Raji (cell line): Measurements from ENCODE around the gene SPATA33.

Experiments used
- POLR2A ChIP-seq: IDR thresholded peaks from 2 replicates; pipeline ENCODE4 v1.6.1; 2011; ENCODE audit warnings: low read depth, low read length, control low read depth; ENCODE audit not compliant: insufficient read depth

Gene SPATA33

DNA sequence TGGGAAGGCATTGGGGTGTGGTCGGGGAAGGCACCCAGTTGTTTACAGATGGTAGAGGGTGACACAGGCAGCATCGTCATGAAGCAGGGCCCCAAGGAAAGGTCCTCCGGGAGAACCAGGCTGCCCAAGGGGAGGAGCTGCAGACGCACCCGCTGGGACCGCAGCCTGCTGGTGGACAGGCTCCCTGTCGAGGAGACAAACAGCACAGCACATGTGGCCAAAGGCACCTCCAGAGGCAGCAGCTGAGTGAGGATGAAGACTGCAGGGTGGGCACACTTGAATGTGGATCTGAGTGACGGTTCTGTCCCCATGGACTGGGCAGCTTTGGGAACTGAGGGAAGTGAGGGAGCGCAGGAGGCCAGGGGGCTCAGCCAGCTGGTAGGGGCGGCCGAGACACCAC is 12.5 kb upstream of the SPATA33 start:
- no peak for TF ChIP-seq POLR2A

DNA sequence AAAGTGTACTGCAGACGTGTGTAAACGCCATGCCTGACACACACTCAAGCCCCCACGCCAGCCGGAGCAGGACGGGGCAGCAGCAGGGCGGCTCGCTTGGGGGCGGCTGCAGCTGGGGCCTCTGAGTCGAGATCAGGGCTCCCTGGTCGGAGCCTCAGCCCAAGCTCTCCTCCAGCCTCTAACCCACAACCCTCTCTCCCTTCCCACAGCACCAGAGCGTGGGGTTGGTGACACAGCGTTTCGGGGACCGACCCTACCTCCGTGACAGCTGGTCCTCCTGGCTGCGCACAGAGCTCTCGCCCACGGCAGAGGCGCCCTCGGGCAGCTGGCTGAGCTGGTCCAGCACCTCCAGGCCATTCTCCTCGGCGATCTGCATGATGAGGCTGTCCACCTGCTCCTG is 11.4 kb upstream of the SPATA33 start:
- TF ChIP-seq POLR2A: no peak

DNA sequence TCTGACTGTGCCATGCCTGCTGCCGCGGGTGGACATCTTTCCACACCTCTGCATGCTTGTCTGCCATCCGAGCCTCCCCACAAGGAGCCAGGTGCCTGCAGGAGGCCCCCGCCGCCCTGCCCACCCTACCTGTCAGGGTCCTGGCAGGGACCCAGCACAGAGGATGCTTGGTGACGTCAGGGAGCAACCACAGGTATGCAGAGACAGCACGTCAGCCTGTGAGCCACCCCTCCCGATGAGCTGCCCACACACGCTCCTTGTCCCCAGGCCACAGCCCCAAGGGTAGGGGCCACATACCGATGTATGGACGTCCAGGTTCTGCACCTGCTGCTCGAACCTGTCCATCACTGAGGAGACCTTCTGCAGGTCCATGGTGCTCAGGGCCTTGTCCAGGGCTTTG is 10.7 kb upstream of the SPATA33 start:
- TF ChIP-seq POLR2A: no peak

DNA sequence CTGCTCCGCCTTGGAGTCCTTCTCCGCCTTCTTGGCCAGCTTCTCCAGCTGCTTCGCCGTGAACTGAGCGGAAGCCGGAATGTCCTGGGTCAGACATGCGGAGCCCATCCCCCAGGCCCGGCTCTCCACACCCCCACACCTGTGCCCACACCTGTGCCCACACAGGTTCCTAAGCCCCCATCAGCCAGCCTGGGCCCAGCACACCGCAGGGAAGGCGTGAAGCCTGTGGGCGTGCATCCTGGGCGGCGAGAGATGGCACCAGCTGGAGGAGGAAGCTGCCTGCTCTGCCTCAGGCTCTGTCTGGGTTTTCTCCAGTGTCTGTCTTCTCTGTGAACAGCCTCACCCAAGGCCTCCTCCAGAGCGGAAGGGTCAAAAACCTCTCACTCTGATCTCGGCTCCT is 6.1 kb upstream of the SPATA33 start:
- TF ChIP-seq POLR2A: no peak

DNA sequence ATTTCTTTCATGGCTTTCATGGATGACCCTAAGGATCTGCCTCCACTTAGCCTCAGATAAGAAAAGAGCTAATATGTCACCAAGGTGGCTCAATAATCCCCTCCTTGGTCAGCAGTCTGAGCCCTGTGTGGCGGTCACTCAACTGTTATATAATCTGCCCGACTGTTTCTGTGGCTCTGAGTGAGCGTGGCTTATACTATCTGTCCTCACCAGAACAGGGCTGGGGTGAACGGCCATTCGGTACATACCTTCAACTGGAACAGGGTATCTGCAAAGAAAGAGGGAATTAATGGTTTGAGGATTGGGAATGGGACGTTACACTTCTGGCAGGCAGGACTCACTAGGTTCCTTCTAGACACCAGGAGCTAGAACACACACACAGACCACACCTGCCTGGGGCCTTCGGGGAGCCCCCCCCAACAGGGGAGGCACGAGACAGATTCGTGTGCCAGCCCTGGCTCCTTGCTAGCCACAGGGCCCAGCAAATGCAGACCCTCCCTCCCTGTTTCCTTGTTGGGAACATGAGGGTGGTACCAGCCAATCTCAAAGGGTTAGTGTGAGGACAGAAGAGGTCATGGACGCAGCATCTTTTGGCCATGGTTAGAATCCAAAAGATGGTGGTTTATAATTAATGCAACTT is 3.9 kb upstream of the SPATA33 start:
- TF ChIP-seq POLR2A: no peak

DNA sequence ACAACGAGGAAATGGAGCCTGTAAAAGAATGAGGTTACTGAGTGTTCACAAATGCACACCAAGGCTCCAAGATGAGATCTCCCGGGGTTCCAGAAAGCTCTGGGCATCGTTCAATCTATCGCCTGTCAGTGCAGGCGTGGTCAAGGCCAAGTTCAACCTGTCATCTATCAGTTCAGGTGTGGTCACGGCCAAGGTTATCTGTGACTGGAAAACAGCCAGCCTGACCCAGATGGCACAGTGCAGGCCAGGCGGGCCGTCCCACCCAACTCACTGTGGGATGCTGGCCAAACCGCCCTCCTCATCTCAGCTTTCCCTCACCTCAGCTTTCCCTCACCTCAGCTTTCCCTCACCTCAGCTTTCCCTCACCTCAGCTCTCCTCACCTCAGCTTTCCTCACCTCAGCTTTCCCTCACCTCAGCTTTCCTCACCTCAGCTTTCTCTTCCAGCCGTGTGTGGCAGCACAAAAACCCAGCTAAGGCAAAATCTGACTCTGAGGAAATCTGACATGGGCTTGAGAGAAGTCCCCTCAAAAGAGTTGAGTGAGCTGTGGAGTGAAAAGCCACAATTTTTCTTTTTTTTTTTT is 2.5 kb upstream of the SPATA33 start:
- no peak for TF ChIP-seq POLR2A

DNA sequence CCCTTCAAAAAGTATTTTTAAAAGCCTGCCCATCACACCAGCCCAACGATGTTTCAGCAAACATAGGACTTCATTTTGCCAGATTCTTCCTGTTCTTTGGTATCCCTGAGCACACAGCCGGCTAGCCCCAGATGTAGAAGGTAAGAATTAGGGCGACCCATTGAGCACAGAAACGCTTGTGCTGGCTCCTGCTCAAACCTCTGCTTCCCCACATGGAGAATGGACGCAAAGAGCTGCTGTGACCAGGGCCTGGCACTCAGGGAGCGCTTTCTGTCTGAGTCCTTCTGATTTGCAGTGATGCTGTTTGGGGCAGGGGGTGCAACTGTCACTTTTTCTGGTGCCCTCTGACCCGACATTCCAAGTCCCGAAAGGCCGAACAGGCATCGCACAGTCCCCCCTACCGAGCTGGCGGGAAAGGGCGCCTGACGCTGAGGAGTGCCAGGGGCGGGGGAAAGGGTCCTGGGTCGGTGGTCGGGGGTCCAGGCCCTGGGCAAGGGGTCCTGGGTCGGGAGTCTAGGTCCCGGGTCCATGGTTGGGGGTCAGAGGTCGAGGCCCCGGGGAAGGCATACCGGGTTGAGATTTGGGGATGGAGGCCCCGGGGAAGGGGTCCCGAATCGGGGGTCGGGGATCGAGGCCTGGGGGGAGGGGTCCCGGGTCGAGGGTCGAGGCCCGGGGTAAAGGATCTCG is 1.1 kb upstream of the SPATA33 start:
- TF ChIP-seq POLR2A: no peak

DNA sequence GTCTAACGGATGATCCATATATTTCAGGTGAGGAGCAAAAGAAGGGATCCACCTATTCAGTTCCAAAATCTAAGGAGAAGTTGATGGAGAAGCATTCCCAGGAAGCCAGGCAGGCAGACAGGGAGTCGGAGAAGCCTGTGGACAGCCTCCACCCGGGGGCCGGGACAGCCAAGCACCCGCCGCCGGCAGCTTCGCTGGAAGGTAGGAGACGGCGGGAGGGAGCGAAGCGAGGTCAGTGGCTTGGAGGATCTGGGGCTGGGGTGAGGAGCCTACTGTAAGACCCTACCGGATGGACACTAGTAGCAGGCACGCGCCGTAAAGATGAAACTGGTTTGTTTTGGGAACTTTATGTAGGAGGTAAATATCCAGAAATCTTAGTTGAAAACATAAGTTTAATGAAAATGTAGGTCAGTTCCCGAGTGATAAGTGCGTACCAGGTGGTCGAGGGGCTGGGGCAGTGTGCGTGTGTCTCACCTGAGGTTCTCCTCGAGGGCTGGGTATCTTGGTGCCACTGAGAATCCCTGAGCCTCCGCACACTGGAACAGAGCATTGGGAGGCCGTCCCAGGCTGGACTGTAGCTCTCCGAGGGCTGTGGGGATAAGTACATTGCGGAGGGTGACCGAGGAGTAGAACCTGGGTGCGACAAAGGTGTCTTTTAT is 714 bp downstream of the SPATA33 start:
- TF ChIP-seq POLR2A: no peak

DNA sequence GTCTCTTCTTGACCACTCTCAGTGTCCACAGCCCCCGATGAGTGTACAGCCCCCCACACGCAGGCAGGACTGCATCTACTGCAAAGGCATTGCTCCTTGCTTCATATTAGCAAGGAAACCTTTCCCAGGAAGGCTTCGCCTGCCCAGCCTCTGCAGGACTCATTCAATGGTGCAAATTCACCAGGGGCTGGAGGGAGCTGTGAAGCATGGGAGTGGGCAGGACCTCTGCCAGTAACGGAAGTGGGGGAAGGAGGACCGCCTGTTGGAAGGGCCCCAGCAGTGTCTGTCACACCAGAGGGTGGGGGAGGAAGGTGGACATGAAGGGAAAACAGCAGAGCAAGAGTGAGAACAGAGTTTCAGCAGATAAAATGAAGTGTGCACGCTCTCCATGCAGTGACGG is 2.5 kb downstream of the SPATA33 start:
- TF ChIP-seq POLR2A: no peak

DNA sequence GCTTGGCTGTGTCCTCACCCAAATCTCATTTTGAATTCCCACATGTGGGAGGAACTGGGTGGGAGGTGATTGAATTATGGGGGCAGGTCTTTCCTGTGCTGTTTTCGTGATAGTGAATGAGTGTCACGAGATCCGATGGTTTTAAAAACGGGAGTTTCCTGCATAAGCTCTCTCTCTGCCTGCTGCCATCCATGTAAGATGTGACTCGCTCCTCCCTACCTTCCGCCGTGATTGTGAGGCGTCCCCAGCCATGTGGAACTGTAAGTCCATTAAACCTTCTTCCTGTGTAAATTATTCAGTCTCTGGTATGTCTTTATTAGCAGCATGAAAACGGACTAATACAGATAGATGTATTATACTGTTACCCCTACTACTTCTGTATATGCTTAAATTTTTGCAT is 3.6 kb downstream of the SPATA33 start:
- TF ChIP-seq POLR2A: no peak

DNA sequence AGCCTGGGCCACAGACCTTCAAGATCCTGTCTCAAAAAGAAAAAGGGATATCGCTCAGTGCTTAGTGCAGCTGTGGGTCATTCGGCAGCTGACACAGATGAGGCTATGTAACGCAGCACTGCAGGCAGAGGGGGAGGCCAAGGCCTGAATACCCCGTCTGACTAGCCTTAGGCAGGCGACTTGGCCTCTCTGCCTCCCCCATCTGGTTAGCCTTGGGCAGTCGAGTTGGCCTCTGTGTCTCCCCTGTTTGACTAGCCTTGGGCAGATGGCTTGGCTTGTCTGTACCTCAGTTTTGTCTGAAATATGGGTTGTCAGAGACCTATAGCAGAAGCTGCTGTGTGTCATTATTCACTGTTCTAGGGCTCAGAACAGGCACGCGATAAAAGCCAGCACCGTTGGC is 10.0 kb downstream of the SPATA33 start:
- no peak for TF ChIP-seq POLR2A

DNA sequence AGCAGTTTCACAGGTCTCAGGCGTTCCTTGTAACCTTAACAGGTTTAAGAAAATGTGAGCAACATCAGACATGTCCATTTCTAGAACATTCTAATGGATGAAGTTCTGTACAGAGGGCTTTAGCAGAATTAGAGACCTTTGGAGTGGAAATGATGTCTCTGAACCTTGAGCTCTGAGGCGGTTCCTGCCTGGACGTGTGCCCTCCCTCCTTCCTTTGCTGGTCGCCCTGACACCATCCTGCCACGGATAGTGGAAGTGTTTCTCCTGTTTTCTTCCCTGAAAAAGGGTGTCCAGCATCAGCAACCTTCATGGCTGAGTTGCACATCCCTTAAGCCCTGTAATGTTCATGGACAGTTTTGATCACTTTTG is 11.1 kb downstream of the SPATA33 start:
- no peak for TF ChIP-seq POLR2A

DNA sequence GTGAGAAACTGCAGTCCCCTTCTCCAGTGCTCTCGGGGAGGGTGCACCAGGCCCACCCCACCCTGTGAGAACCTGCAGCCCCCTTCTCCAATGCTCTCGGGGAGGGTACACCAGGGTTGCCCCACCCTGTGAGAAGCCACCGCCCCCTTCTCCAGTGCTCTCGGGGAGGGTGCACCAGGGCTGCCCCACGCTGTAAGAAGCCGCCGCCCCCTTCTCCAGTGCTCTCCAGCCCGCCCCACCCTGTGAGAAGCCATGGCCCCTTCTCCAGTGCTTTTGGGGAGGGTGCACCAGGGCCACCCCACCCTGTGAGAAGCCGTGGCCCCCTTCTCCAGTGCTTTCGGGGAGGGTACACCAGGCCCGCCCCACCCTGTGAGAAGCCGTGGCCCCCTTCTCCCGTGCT is 12.1 kb downstream of the SPATA33 start:
- TF ChIP-seq POLR2A: no peak

DNA sequence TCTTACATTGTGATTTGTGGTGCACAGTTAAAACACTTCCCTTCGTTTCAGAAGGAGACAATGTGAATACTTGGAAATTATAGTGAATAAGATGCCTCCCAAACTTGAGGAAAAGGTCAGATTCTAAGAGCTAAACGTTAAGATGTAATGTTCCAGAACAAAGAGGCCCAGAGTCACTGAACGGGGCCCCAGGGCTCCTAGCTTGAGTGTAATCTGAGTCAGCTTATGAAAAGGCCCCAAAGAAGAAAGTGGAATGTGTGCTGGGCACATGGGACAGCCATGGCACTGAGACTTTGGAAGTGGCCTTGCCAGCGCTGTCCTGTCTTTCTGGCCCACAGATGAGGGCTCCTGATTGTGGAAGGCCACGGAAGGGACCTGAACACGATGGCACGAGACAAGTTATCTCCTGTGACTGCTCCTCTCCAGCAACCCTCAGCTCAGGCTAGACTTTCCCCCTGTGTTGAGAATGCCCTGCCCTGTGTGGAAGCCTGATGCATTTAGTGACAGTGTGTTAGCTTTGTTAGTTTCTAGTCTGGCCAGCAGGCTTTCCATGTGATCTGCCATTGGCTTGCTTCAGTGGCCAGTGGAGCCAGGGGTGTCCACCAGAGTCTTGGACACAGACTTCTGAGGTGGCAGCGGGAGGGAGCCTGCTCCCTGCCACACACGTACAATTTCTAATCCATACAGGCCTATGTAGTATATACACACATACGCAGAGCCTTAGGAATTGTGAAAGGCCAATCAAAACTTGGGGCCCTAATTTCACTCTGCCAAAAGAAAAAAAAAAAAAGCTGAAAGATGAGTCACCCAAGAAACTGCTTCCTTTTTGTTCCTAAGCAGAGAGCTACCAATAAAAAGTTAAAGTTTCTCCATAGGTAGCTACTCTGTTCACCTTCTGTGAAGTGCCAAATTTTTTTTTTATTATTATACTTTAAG is 13.1 kb downstream of the SPATA33 start:
- TF ChIP-seq POLR2A: no peak
